Ishikawa (cell line): ENCODE data around the gene PARN.

Experiments used
- CEBPB ChIP-seq: IDR thresholded peaks from 2 replicates; pipeline ENCODE4 v1.6.1; 2012
- CREB1 ChIP-seq: IDR thresholded peaks from 2 replicates; pipeline ENCODE4 v1.6.1; 2012; ENCODE audit warnings: low read depth
- EGR1 ChIP-seq: IDR thresholded peaks from 2 replicates; pipeline ENCODE4 v1.6.1; 2012
- EP300 ChIP-seq: IDR thresholded peaks from 2 replicates; pipeline ENCODE4 v1.6.1; 2012; ENCODE audit warnings: borderline replicate concordance
- FOXM1 ChIP-seq: IDR thresholded peaks from 2 replicates; pipeline ENCODE4 v1.6.1; 2012; ENCODE audit warnings: low read depth, borderline replicate concordance
- MAX ChIP-seq: IDR thresholded peaks from 2 replicates; pipeline ENCODE4 v1.6.1; 2012
- RAD21 ChIP-seq: IDR thresholded peaks from 2 replicates; pipeline ENCODE4 v1.6.1; 2012; ENCODE audit warnings: low read depth
- TAF1 ChIP-seq: IDR thresholded peaks from 2 replicates; pipeline ENCODE4 v1.6.1; 2012; ENCODE audit warnings: low read depth, mild to moderate bottlenecking
- TCF12 ChIP-seq: IDR thresholded peaks from 2 replicates; pipeline ENCODE4 v1.6.1; 2012; ENCODE audit warnings: low read depth
- YY1 ChIP-seq: IDR thresholded peaks from 2 replicates; pipeline ENCODE4 v1.6.1; 2012; ENCODE audit warnings: low read depth
- ZBTB7A ChIP-seq: IDR thresholded peaks from 2 replicates; pipeline ENCODE4 v1.6.1; 2012; ENCODE audit warnings: low read depth
- TF ChIP-seq, protein P1 (sequence below): IDR thresholded peaks from 2 replicates; pipeline ENCODE4 v1.6.1; 2012; ENCODE audit warnings: low read depth, mild to moderate bottlenecking

- TF ChIP-seq, protein P1, sequence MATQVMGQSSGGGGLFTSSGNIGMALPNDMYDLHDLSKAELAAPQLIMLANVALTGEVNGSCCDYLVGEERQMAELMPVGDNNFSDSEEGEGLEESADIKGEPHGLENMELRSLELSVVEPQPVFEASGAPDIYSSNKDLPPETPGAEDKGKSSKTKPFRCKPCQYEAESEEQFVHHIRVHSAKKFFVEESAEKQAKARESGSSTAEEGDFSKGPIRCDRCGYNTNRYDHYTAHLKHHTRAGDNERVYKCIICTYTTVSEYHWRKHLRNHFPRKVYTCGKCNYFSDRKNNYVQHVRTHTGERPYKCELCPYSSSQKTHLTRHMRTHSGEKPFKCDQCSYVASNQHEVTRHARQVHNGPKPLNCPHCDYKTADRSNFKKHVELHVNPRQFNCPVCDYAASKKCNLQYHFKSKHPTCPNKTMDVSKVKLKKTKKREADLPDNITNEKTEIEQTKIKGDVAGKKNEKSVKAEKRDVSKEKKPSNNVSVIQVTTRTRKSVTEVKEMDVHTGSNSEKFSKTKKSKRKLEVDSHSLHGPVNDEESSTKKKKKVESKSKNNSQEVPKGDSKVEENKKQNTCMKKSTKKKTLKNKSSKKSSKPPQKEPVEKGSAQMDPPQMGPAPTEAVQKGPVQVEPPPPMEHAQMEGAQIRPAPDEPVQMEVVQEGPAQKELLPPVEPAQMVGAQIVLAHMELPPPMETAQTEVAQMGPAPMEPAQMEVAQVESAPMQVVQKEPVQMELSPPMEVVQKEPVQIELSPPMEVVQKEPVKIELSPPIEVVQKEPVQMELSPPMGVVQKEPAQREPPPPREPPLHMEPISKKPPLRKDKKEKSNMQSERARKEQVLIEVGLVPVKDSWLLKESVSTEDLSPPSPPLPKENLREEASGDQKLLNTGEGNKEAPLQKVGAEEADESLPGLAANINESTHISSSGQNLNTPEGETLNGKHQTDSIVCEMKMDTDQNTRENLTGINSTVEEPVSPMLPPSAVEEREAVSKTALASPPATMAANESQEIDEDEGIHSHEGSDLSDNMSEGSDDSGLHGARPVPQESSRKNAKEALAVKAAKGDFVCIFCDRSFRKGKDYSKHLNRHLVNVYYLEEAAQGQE = no peak
- TF ChIP-seq YY1 (no peak), TAF1 (no peak), EP300 (no peak), RAD21 (no peak), ZBTB7A (no peak), FOXM1 (no peak), CREB1 (no peak), MAX (no peak), CEBPB (no peak), TCF12 (no peak), EGR1 (no peak)
These were observed 84.6 kb downstream of the PARN start for GRCh38 chr16:14545346-14545884.
